ENCODE measurements around the gene CELSR1.

GRCh38 chr22:46349238-46349637 is 188.2 kb downstream of the CELSR1 start:
- TF ChIP-seq CTCF (conservative IDR thresholded peaks at IDR 0.05) (no peak), EZH2 (IDR thresholded peaks at IDR 0.05; ENCODE audit: low read depth) (no peak)
